ENCODE data around the gene CCDC127. TPM values are rescaled to one million over a fixed set of nuclear protein-coding genes. Genes with fewer than 3 reads are reported as not detected.
"Not testable (repeated sequence)": the region's sequence is repeated elsewhere in the genome, so short reads cannot be mapped to it uniquely, and the experiment has no call there.

CCDC127 gene
- polyA plus RNA-seq, 3 donors, result 0.68 to 1.5 (median 0.85) TPM

DNA sequence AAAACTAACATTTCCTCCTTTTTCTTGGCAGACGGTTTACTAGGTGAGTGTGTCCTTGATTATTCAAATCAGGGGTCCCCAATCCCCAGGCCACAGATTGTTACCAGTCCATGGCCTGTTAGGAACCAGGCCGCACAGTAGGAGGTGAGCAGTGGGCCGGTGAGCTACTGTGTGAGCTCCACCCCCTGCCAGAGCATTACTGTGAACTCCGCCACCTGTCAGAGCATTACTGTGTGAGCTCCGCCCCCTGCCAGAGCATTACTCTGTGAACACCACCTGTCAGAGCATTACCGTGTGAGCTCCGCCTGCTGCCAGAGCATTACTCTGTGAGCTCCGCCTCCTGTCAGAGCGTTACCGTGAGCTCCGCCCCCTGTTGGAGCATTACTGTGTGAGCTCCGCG is 39.2 kb upstream of the CCDC127 start:
- Histone ChIP-seq H4K20me1 (ENCODE audit: insufficient read depth, low read length) (no peaks in the 10 kb centered on the region), H3K9me3 (replicated peaks in 1 of 2; ENCODE audit: control insufficient read depth in 1 of 2, insufficient read depth in 1 of 2, low read length in 2 of 2) (peaks cover 6 to 18% of the 10 kb centered on the region in 2 donors), H2AFZ (ENCODE audit: insufficient read depth, low read depth, low read length, poor library complexity, severe bottlenecking) (no peak overlapping the region), H3K9ac (ENCODE audit: insufficient read depth, low read length, poor library complexity, severe bottlenecking) (no peak overlapping the region), H3K4me3 (replicated peaks in 1 of 3; ENCODE audit: low read depth in 2 of 3, low read length in 3 of 3) (no peak overlapping the region), H3K27ac (ENCODE audit: low read depth in 1 of 2, low read length in 2 of 2) (no peak overlapping the region), H3K4me2 (replicated peaks; ENCODE audit: extremely low read depth, low read length, poor library complexity, severe bottlenecking) (no peak overlapping the region), H3K36me3 (replicated peaks in 1 of 2; ENCODE audit: control insufficient read depth in 1 of 2, insufficient read depth in 2 of 2, low read length in 2 of 2) (peaks cover 39 to 52% of the 10 kb centered on the region in 2 donors), H3K79me2 (ENCODE audit: insufficient read depth, low read length) (no peaks in the 10 kb centered on the region), H3K4me1 (ENCODE audit: control insufficient read depth in 1 of 2, insufficient read depth in 2 of 2, low read length in 2 of 2) (no peaks in the 10 kb centered on the region), H3K27me3 (ENCODE audit: control insufficient read depth in 2 of 2, insufficient read depth in 2 of 2, low read length in 2 of 2) (no peaks in the 10 kb centered on the region)
- intact Hi-C loops (cut with micrococcal nuclease), result no loop called here
- no peak for DNase-seq
- no peak for TF ChIP-seq CTCF (IDR thresholded peaks at IDR 0.05)
- 97% methylated on average over 10 of the region's 13 CpGs for WGBS (ENCODE audit: insufficient coverage)
- Mint-ChIP-seq H3K4me1 (no peaks in the 10 kb centered on the region), H3K9me3 (peaks cover 14 to 23% (median 17%) of the 10 kb centered on the region in 7 donors), H3K4me3 (no peak overlapping the region), H3K27me3 (ENCODE audit: low read depth in 3 of 3) (peaks cover 0 to 1% (median 0%) of the 10 kb centered on the region in 3 donors), H3K27ac (no peak overlapping the region), H3K36me3 (peaks cover 50 to 61% of the 10 kb centered on the region in 2 donors)

GRCh38 chr5:256347-256746 is 38.4 kb upstream of the CCDC127 start:
- H3K4me2 ChIP-seq (replicated peaks; ENCODE audit: extremely low read depth, low read length, poor library complexity, severe bottlenecking); H2AFZ ChIP-seq (ENCODE audit: insufficient read depth, low read depth, low read length, poor library complexity, severe bottlenecking); H4K20me1 ChIP-seq (ENCODE audit: insufficient read depth, low read length); H3K27ac ChIP-seq (ENCODE audit: low read depth in 1 of 2, low read length in 2 of 2); H3K27me3 ChIP-seq (ENCODE audit: control insufficient read depth in 2 of 2, insufficient read depth in 2 of 2, low read length in 2 of 2); H3K4me3 Mint-ChIP-seq; H3K27me3 Mint-ChIP-seq (ENCODE audit: low read depth in 3 of 3); H3K9ac ChIP-seq (ENCODE audit: insufficient read depth, low read length, poor library complexity, severe bottlenecking); intact Hi-C loops (cut with micrococcal nuclease); H3K27ac Mint-ChIP-seq; H3K79me2 ChIP-seq (ENCODE audit: insufficient read depth, low read length); H3K4me1 Mint-ChIP-seq; H3K4me1 ChIP-seq (ENCODE audit: control insufficient read depth in 1 of 2, insufficient read depth in 2 of 2, low read length in 2 of 2); DNase-seq; H3K4me3 ChIP-seq (replicated peaks in 1 of 3; ENCODE audit: low read depth in 2 of 3, low read length in 3 of 3): not testable (repeated sequence)
- Histone ChIP-seq H3K9me3 (replicated peaks in 1 of 2; ENCODE audit: control insufficient read depth in 1 of 2, insufficient read depth in 1 of 2, low read length in 2 of 2) (peaks cover 6 to 18% of the 10 kb centered on the region in 2 donors), H3K36me3 (replicated peaks in 1 of 2; ENCODE audit: control insufficient read depth in 1 of 2, insufficient read depth in 2 of 2, low read length in 2 of 2) (peaks cover 41 to 60% of the 10 kb centered on the region in 2 donors)
- peaks cover 56 to 65% of the 10 kb centered on the region in 2 donors for H3K36me3 Mint-ChIP-seq
- WGBS (ENCODE audit: insufficient coverage), result 100% methylated on average over 3 of the region's 8 CpGs
- H3K9me3 Mint-ChIP-seq, result peaks cover 11 to 19% (median 16%) of the 10 kb centered on the region in 7 donors

- DNase-seq; H3K27ac ChIP-seq (ENCODE audit: low read depth in 1 of 2, low read length in 2 of 2); H3K79me2 ChIP-seq (ENCODE audit: insufficient read depth, low read length); H4K20me1 ChIP-seq (ENCODE audit: insufficient read depth, low read length); H3K27me3 Mint-ChIP-seq (ENCODE audit: low read depth in 3 of 3); H3K4me3 ChIP-seq (replicated peaks in 1 of 3; ENCODE audit: low read depth in 2 of 3, low read length in 3 of 3); H3K4me1 Mint-ChIP-seq; H3K4me3 Mint-ChIP-seq; H3K4me2 ChIP-seq (replicated peaks; ENCODE audit: extremely low read depth, low read length, poor library complexity, severe bottlenecking); H3K9ac ChIP-seq (ENCODE audit: insufficient read depth, low read length, poor library complexity, severe bottlenecking); H3K27me3 ChIP-seq (ENCODE audit: control insufficient read depth in 2 of 2, insufficient read depth in 2 of 2, low read length in 2 of 2); intact Hi-C loops (cut with micrococcal nuclease); H2AFZ ChIP-seq (ENCODE audit: insufficient read depth, low read depth, low read length, poor library complexity, severe bottlenecking); H3K4me1 ChIP-seq (ENCODE audit: control insufficient read depth in 1 of 2, insufficient read depth in 2 of 2, low read length in 2 of 2): not testable (repeated sequence)
- no CpG with 5 or more reads among the region's 7 CpGs for WGBS (ENCODE audit: insufficient coverage)
- H3K9me3 Mint-ChIP-seq, result peaks cover 11 to 19% (median 16%) of the 10 kb centered on the region in 7 donors
- H3K27ac Mint-ChIP-seq, result peak overlapping the region in 1 of 7 donors; percentile 27
- Histone ChIP-seq H3K9me3 (replicated peaks in 1 of 2; ENCODE audit: control insufficient read depth in 1 of 2, insufficient read depth in 1 of 2, low read length in 2 of 2) (peaks cover 6 to 18% of the 10 kb centered on the region in 2 donors), H3K36me3 (replicated peaks in 1 of 2; ENCODE audit: control insufficient read depth in 1 of 2, insufficient read depth in 2 of 2, low read length in 2 of 2) (peaks cover 47 to 72% of the 10 kb centered on the region in 2 donors)
- H3K36me3 Mint-ChIP-seq, result peaks cover 64 to 75% of the 10 kb centered on the region in 2 donors
Measured at GRCh38 chr5:255116-255515, 37.2 kb upstream of the CCDC127 start.

GRCh38 chr5:254322-254721 is 36.4 kb upstream of the CCDC127 start:
- H3K4me1 ChIP-seq (ENCODE audit: control insufficient read depth in 1 of 2, insufficient read depth in 2 of 2, low read length in 2 of 2); H3K4me3 Mint-ChIP-seq; H3K27me3 ChIP-seq (ENCODE audit: control insufficient read depth in 2 of 2, insufficient read depth in 2 of 2, low read length in 2 of 2); H3K4me2 ChIP-seq (replicated peaks; ENCODE audit: extremely low read depth, low read length, poor library complexity, severe bottlenecking); H3K27ac ChIP-seq (ENCODE audit: low read depth in 1 of 2, low read length in 2 of 2); H3K4me3 ChIP-seq (replicated peaks in 1 of 3; ENCODE audit: low read depth in 2 of 3, low read length in 3 of 3); H3K4me1 Mint-ChIP-seq; H3K9ac ChIP-seq (ENCODE audit: insufficient read depth, low read length, poor library complexity, severe bottlenecking); intact Hi-C loops (cut with micrococcal nuclease); DNase-seq; H3K79me2 ChIP-seq (ENCODE audit: insufficient read depth, low read length); H2AFZ ChIP-seq (ENCODE audit: insufficient read depth, low read depth, low read length, poor library complexity, severe bottlenecking); H4K20me1 ChIP-seq (ENCODE audit: insufficient read depth, low read length); H3K27me3 Mint-ChIP-seq (ENCODE audit: low read depth in 3 of 3): not testable (repeated sequence)
- peaks cover 6 to 14% of the 10 kb centered on the region in 2 donors for H3K9me3 ChIP-seq (replicated peaks in 1 of 2; ENCODE audit: control insufficient read depth in 1 of 2, insufficient read depth in 1 of 2, low read length in 2 of 2)
- 100% methylated on average over 1 of the region's 15 CpGs for WGBS (ENCODE audit: insufficient coverage)
- Mint-ChIP-seq H3K9me3 (peaks cover 12 to 19% (median 16%) of the 10 kb centered on the region in 7 donors), H3K36me3 (peaks cover 70 to 83% of the 10 kb centered on the region in 2 donors), H3K27ac (peak overlapping the region in 1 of 7 donors; percentile 40)
- H3K36me3 ChIP-seq (replicated peaks in 1 of 2; ENCODE audit: control insufficient read depth in 1 of 2, insufficient read depth in 2 of 2, low read length in 2 of 2), result peaks cover 47 to 80% of the 10 kb centered on the region in 2 donors

Measured in CD14-positive monocyte (primary cell).